HAP-1 (cell line): Measurements from ENCODE around the gene C1orf232.

Source experiments
- DNase-seq, 2 experiments: peaks; one replicate each; pipeline ENCODE4 v3.0.0-alpha.2; 2016 to 2020; ENCODE audit warnings: low spot score in 2 of 2
- H3K27me3 ChIP-seq: fragments of 250-450 bp; sonication (Bioruptor Pico); 2 replicates; pipeline ENCODE4 v1.5.1; 2020; ENCODE audit warnings: low read depth, mild to moderate bottlenecking, moderate library complexity
- H3K36me3 ChIP-seq: fragments of 250-450 bp; sonication (Bioruptor Pico); replicated peaks from 2 replicates; pipeline ENCODE4 v1.5.1; 2020; ENCODE audit warnings: mild to moderate bottlenecking
- H3K4me1 ChIP-seq: fragments of 250-450 bp; sonication (Bioruptor Pico); 2 replicates; pipeline ENCODE4 v1.5.1; 2020; ENCODE audit warnings: mild to moderate bottlenecking
- H3K4me3 ChIP-seq: fragments of 250-450 bp; sonication (Bioruptor Pico); 2 replicates; pipeline ENCODE4 v1.5.1; 2020; ENCODE audit warnings: mild to moderate bottlenecking, moderate library complexity
- H3K9me3 ChIP-seq: fragments of 250-450 bp; sonication (Bioruptor Pico); 2 replicates; pipeline ENCODE4 v1.5.1; 2020; ENCODE audit warnings: mild to moderate bottlenecking, moderate library complexity
- in situ Hi-C: fragments of 300-500 bp; cut with MboI; formaldehyde crosslinking; loops from 3 replicates; pipeline ENCODE4 v1.14.3; 2020; ENCODE audit warnings: low sequenced_read_pairs, inconsistent platforms, mixed read lengths

C1orf232 gene

GRCh38 chr1:26156285-26157038 is 12.3 kb downstream of the C1orf232 start:
- H3K36me3 ChIP-seq: no peaks in the 10 kb centered on the region
- no peak overlapping the region for H3K4me3 ChIP-seq
- peak in 1 of 2 experiments; percentile 50 for DNase-seq
- in situ Hi-C loops: loop anchor here (5.0 kb wide), 1 partner anchor 114 kb away; no protein-coding TSS in a partner anchor
- no peaks in the 10 kb centered on the region for H3K27me3 ChIP-seq
- peaks cover 11% of the 10 kb centered on the region for H3K4me1 ChIP-seq
- H3K9me3 ChIP-seq: no peaks in the 10 kb centered on the region

GRCh38 chr1:26155370-26156284 is 13.1 kb downstream of the C1orf232 start:
- in situ Hi-C loops: loop anchor here (5.0 kb wide), 1 partner anchor 113 kb away; no protein-coding TSS in a partner anchor
- Histone ChIP-seq H3K4me1 (peaks cover 8% of the 10 kb centered on the region), H3K36me3 (no peaks in the 10 kb centered on the region), H3K4me3 (no peak overlapping the region), H3K27me3 (no peaks in the 10 kb centered on the region), H3K9me3 (no peaks in the 10 kb centered on the region)
- DNase-seq: no peak

DNA sequence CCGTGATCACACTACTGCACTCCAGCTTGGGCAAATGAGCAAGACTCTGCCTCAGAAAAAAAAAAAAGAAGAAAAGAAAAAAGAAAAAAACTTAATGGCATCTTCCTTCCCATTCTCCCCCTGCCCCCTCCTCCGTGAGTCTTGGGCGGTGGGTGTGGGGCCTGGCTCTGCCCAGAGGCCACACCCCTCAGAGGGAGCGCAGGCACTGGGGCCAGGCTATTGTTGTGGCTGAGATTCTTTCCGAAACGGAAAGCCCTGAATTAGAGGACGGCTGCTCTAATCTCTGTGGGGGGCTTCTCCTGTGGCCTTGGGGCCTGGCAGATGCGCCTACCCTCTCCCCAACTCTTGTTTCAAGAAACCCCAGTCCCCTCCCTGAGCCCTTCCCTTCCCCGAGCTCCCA is 14.0 kb downstream of the C1orf232 start:
- H3K27me3 ChIP-seq: 0 out of 2 replicates have a peak, but pooled peaks cover 2% of the 10 kb centered on the region
- DNase-seq: peak in 1 of 2 experiments; percentile 48
- peaks cover 8% of the 10 kb centered on the region for H3K4me1 ChIP-seq
- in situ Hi-C loops: loop anchor here (5.0 kb wide), 1 partner anchor 112 kb away; no protein-coding TSS in a partner anchor
- no peak overlapping the region for H3K4me3 ChIP-seq
- H3K9me3 ChIP-seq: no peaks in the 10 kb centered on the region
- H3K36me3 ChIP-seq: no peaks in the 10 kb centered on the region

- H3K36me3 ChIP-seq: no peaks in the 10 kb centered on the region
- peaks cover 8% of the 10 kb centered on the region for H3K4me1 ChIP-seq
- no peak overlapping the region for H3K4me3 ChIP-seq
- no peak for DNase-seq
- H3K27me3 ChIP-seq: 0 out of 2 replicates have a peak, but pooled peaks cover 2% of the 10 kb centered on the region
- no peaks in the 10 kb centered on the region for H3K9me3 ChIP-seq
- in situ Hi-C loops: no loop called here
Observed at GRCh38 chr1:26153966-26154532, 14.7 kb downstream of the C1orf232 start.

GRCh38 chr1:26148887-26149286 is 19.9 kb downstream of the C1orf232 start:
- in situ Hi-C loops: loop anchor here (5.0 kb wide), 1 partner anchor 42 kb away; no protein-coding TSS in a partner anchor
- no peaks in the 10 kb centered on the region for H3K36me3 ChIP-seq
- H3K9me3 ChIP-seq: no peaks in the 10 kb centered on the region
- H3K27me3 ChIP-seq: 0 out of 2 replicates have a peak, but pooled peaks cover 2% of the 10 kb centered on the region
- no peak overlapping the region for H3K4me3 ChIP-seq
- H3K4me1 ChIP-seq: no peaks in the 10 kb centered on the region
- peak in 1 of 2 experiments; percentile 1 for DNase-seq

- in situ Hi-C loops: loop anchor here (5.0 kb wide), 1 partner anchor 39 kb away; no protein-coding TSS in a partner anchor
- H3K36me3 ChIP-seq: no peaks in the 10 kb centered on the region
- H3K27me3 ChIP-seq: 0 out of 2 replicates have a peak, but pooled peaks cover 2% of the 10 kb centered on the region
Observed at GRCh38 chr1:26145960-26146294, 22.8 kb downstream of the C1orf232 start.

DNA sequence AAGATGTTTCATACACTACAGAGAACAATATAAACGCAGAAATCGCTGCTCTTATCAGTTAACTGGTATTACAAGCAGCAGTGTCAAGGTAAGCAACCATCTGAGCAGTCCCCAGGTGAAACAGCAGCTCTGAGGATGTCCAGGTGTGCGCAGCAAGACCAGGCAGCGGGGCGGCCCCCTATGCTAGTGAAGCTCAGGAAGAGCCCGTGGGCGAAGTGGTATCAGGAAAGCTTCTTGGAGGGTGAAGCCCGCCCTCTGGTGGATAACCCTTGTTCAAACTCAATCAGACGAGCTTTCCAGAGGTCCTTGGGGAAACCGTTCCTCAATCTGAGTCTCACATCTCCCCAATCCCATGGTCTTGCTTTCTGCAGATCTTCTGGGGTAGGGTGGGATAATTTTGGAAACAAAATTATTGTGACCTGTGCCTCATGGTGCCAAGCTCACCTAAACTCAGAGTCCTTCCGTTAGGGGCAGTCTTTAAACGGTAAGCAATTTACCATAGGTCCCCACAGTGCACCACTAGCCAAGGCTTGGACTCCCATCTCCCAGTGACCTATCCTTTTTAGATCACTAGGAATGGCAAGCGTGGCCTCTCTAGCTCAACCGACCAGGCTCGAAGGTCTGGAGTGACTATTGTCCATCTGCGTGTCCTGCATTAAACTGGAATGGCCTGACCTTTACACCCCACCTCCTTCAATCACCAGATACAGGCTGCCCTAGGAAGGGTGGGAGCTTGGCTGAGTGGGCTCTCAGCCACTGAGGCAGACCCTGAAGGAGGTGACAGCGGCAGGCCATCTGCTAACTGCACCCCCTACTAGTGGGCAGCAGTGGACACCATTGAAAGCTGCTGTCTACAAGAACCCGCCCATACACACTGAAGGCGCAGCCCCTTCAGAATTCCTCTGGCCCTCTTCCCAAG is 23.5 kb downstream of the C1orf232 start:
- no peaks in the 10 kb centered on the region for H3K9me3 ChIP-seq
- DNase-seq: peak; percentile 84 to 88
- in situ Hi-C loops: loop anchor here (5.0 kb wide), 1 partner anchor 38 kb away; no protein-coding TSS in a partner anchor
- no peaks in the 10 kb centered on the region for H3K36me3 ChIP-seq
- no peaks in the 10 kb centered on the region for H3K4me1 ChIP-seq
- no peak overlapping the region for H3K4me3 ChIP-seq
- 0 out of 2 replicates have a peak, but pooled peaks cover 2% of the 10 kb centered on the region for H3K27me3 ChIP-seq

More at GRCh38 chr1:26145960-26146294, 22.8 kb downstream of the C1orf232 start:
- Histone ChIP-seq H3K9me3 (no peaks in the 10 kb centered on the region), H3K4me3 (no peak overlapping the region), H3K4me1 (no peaks in the 10 kb centered on the region)
- DNase-seq: no peak

GRCh38 chr1:26142159-26142558 is 26.6 kb downstream of the C1orf232 start:
- no peak for DNase-seq
- no peaks in the 10 kb centered on the region for H3K27me3 ChIP-seq
- no peak overlapping the region for H3K4me3 ChIP-seq
- in situ Hi-C loops: no loop called here
- H3K36me3 ChIP-seq: no peaks in the 10 kb centered on the region
- H3K4me1 ChIP-seq: no peaks in the 10 kb centered on the region
- H3K9me3 ChIP-seq: no peaks in the 10 kb centered on the region

DNA sequence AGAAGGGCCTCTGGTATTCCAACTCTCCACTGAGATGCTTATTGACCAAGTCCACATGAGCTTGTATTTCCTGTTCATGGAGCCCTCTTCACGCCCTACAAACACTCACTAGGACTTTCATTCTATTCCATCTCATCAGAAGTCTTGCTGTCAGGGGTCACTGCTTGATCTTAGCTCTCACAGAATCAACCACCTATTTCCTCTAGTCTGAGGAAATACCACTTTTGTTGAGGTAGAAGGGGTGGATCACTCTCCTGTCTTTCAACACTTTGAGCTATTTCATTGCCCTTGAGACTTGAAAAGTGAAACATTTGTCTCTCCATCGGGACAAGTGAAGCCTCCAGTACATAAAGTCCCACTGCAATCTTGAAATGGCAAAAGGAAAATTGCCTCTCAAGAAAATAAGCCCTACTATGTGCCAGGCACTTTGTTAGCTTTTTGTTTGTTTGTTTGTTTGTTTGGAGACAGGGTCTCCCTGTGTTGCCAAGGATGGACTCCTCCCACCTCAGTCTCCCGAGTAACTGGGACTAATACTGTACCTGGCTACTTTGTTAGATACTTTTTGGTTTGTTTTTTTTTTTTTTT is 29.7 kb downstream of the C1orf232 start:
- no peaks in the 10 kb centered on the region for H3K9me3 ChIP-seq
- no peaks in the 10 kb centered on the region for H3K4me1 ChIP-seq
- H3K36me3 ChIP-seq: no peaks in the 10 kb centered on the region
- H3K27me3 ChIP-seq: no peaks in the 10 kb centered on the region
- no peak overlapping the region for H3K4me3 ChIP-seq
- in situ Hi-C loops: no loop called here
- DNase-seq: no peak

- DNase-seq: no peak
- no peak overlapping the region for H3K4me3 ChIP-seq
- H3K36me3 ChIP-seq: no peaks in the 10 kb centered on the region
- H3K4me1 ChIP-seq: no peaks in the 10 kb centered on the region
- H3K9me3 ChIP-seq: no peaks in the 10 kb centered on the region
- in situ Hi-C loops: no loop called here
- no peaks in the 10 kb centered on the region for H3K27me3 ChIP-seq
Observed at GRCh38 chr1:26134466-26134865, 34.3 kb downstream of the C1orf232 start.

- in situ Hi-C loops: no loop called here
- no peak for DNase-seq
- Histone ChIP-seq H3K4me3 (no peak overlapping the region), H3K9me3 (no peaks in the 10 kb centered on the region), H3K27me3 (no peaks in the 10 kb centered on the region), H3K4me1 (no peaks in the 10 kb centered on the region), H3K36me3 (no peaks in the 10 kb centered on the region)
Observed at GRCh38 chr1:26132834-26133167, 36.0 kb downstream of the C1orf232 start.

GRCh38 chr1:26132128-26132833 is 36.5 kb downstream of the C1orf232 start:
- H3K27me3 ChIP-seq: no peaks in the 10 kb centered on the region
- DNase-seq: peak in 1 of 2 experiments; percentile 32
- H3K9me3 ChIP-seq: no peaks in the 10 kb centered on the region
- no peaks in the 10 kb centered on the region for H3K36me3 ChIP-seq
- H3K4me3 ChIP-seq: no peak overlapping the region
- no peaks in the 10 kb centered on the region for H3K4me1 ChIP-seq
- in situ Hi-C loops: no loop called here
